ENCODE data around the gene MAP1B. TPM values are rescaled to one million over a fixed set of nuclear protein-coding genes. Genes with fewer than 3 reads are reported as not detected.

Gene MAP1B
- total and polyA plus RNA-seq, 4 donors: 1.5 to 46.7 (median 16.0) TPM

DNA sequence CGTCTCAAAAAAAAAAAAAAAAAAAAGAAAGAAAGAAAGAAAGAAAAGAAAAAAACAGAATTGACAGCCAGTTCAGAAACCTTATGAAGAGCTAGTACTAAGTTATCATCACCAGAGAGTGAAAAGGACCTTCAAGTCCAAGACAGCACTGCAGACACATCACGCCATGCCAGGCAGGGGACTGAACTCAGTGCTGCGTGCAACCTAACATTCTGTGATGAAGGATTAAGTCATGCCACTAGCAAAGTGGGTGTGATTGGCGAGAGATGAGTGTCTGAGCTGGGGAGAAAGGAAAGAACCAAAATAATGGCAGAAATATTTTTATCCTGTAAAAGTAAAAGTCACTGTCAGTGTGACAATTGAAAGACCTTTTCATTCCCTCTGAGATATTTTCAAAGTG is 54.7 kb downstream of the MAP1B start:
- H3K9ac ChIP-seq (ENCODE audit: insufficient read depth in 1 of 2, low read length in 2 of 2): no peak overlapping the region
- ATAC-seq (ENCODE audit: insufficient read depth, low FRiP score) (no peak), DNase-seq (no peak)
- 92% methylated on average over 4 of the region's 4 CpGs for WGBS, 2 donors
- H3K27ac ChIP-seq (ENCODE audit: low read depth in 1 of 2, low read length in 1 of 2): no peak overlapping the region
- peaks cover 0 to 2% (median 0%) of the 10 kb centered on the region in 4 donors for H3K9me3 ChIP-seq (ENCODE audit: control insufficient read depth in 4 of 4, insufficient read depth in 3 of 4, low read length in 3 of 4)
- H3K4me3 ChIP-seq: no peak overlapping the region
- TF ChIP-seq, protein P1, sequence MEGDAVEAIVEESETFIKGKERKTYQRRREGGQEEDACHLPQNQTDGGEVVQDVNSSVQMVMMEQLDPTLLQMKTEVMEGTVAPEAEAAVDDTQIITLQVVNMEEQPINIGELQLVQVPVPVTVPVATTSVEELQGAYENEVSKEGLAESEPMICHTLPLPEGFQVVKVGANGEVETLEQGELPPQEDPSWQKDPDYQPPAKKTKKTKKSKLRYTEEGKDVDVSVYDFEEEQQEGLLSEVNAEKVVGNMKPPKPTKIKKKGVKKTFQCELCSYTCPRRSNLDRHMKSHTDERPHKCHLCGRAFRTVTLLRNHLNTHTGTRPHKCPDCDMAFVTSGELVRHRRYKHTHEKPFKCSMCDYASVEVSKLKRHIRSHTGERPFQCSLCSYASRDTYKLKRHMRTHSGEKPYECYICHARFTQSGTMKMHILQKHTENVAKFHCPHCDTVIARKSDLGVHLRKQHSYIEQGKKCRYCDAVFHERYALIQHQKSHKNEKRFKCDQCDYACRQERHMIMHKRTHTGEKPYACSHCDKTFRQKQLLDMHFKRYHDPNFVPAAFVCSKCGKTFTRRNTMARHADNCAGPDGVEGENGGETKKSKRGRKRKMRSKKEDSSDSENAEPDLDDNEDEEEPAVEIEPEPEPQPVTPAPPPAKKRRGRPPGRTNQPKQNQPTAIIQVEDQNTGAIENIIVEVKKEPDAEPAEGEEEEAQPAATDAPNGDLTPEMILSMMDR (IDR thresholded peaks at IDR 0.05; ENCODE audit: control extremely low read depth, extremely low read depth): no peak
- no peaks in the 10 kb centered on the region for H3K27me3 ChIP-seq (ENCODE audit: control insufficient read depth in 3 of 3, insufficient read depth in 3 of 3, low read length in 2 of 3)
- no peaks in the 10 kb centered on the region for H3K36me3 ChIP-seq (ENCODE audit: control insufficient read depth in 4 of 4, insufficient read depth in 4 of 4, low read length in 4 of 4)
- H3K4me1 ChIP-seq (ENCODE audit: control insufficient read depth in 5 of 5, insufficient read depth in 5 of 5, low read length in 5 of 5): peaks cover 5 to 19% (median 11%) of the 10 kb centered on the region in 5 donors

DNA sequence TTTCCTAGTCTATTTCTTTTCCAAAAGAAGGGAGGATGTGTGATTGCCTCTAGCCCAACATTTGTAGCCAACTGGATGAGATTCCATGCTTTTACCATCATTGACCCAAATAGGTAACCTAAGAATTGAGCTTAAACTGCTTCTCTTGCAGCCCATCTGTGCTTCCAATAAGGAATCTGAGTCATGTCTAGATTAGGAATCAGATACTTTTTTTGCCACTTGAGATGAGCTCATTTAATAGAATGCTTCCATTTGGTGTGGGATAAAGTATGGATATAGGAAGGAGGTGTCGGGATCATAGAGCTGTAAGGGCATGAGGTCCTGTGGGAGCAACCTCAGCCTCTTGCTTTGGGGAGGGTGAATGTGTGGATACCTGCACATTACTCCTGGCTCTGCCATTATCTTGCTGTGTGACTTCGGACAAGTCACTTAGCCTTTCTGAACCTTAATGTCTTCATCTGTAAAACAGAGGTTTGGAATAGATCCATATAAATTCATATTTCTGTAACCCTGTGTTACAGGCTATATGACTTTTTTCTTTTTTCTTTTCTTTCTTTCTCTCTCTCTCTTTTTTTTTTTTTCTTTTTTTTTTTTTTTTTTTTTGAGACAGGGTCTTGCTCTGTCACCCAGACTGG is 56.2 kb downstream of the MAP1B start:
- H3K9ac ChIP-seq (ENCODE audit: insufficient read depth in 1 of 2, low read length in 2 of 2): no peak overlapping the region
- H3K9me3 ChIP-seq (ENCODE audit: control insufficient read depth in 4 of 4, insufficient read depth in 3 of 4, low read length in 3 of 4): peaks cover 0 to 2% (median 0%) of the 10 kb centered on the region in 4 donors
- H3K27ac ChIP-seq (ENCODE audit: low read depth in 1 of 2, low read length in 1 of 2): no peak overlapping the region
- 94 to 99% methylated on average over 2 of the region's 2 CpGs for WGBS, 2 donors
- H3K4me1 ChIP-seq (ENCODE audit: control insufficient read depth in 5 of 5, insufficient read depth in 5 of 5, low read length in 5 of 5): peaks cover 5 to 32% (median 11%) of the 10 kb centered on the region in 5 donors
- TF ChIP-seq, protein P1 (IDR thresholded peaks at IDR 0.05; ENCODE audit: control extremely low read depth, extremely low read depth): no peak
- no peak overlapping the region for H3K4me3 ChIP-seq
- no peak for ATAC-seq (ENCODE audit: insufficient read depth, low FRiP score)
- no peaks in the 10 kb centered on the region for H3K27me3 ChIP-seq (ENCODE audit: control insufficient read depth in 3 of 3, insufficient read depth in 3 of 3, low read length in 2 of 3)
- H3K36me3 ChIP-seq (ENCODE audit: control insufficient read depth in 4 of 4, insufficient read depth in 4 of 4, low read length in 4 of 4): no peaks in the 10 kb centered on the region
- DNase-seq: no peak

DNA sequence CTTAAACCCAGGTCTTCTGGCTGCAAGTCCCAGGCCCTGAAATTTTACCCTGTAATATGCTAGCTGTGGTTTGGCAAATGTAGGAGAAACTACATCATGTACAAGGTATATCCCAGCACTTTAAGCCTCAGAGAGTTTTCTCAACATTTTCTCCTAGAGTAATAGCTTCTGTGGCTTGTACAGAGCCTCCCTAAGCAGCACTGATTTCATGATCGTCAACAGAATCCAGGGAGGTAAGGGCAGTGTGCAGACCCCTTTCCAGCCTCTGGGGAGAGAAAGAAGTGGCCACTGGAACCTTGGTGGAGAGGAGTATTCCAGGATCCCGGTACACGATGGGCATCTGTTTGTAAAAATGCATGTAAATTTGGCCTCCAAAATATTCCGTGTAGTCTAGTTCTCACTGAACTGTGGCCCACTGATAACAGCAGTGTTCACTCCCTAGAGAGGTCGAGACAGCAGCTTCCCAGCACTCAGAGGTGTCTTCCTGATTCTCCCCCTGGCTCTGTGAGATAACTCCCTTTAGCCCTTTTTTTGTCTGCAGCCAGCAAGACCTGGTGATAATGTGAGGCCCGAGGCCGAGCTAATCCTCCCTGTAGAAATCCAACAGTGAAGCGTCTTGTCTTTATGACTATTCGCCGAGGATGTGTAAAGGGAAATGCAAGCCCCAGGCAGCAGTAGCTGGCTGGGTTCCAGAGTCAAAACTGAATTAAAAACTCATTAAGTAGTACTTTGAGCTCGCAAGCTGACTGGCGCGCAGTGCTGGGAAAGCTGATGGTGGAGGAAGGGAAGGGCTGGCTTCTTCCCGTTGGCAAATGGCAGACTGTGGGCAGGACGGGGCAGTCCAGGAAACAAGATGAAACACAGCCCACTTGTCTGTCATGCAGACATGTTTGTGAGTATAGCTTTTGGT is 59.0 kb downstream of the MAP1B start:
- Histone ChIP-seq H3K27ac (ENCODE audit: low read depth in 1 of 2, low read length in 1 of 2) (peak overlapping the region in 1 of 2 donors; percentile 44), H3K36me3 (ENCODE audit: control insufficient read depth in 4 of 4, insufficient read depth in 4 of 4, low read length in 4 of 4) (no peaks in the 10 kb centered on the region), H3K4me1 (ENCODE audit: control insufficient read depth in 5 of 5, insufficient read depth in 5 of 5, low read length in 5 of 5) (peaks cover 0 to 26% (median 11%) of the 10 kb centered on the region in 5 donors), H3K27me3 (ENCODE audit: control insufficient read depth in 3 of 3, insufficient read depth in 3 of 3, low read length in 2 of 3) (no peaks in the 10 kb centered on the region), H3K9ac (ENCODE audit: insufficient read depth in 1 of 2, low read length in 2 of 2) (peak overlapping the region in 1 of 2 donors; percentile 57), H3K9me3 (ENCODE audit: control insufficient read depth in 4 of 4, insufficient read depth in 3 of 4, low read length in 3 of 4) (peaks cover 0 to 2% (median 0%) of the 10 kb centered on the region in 4 donors), H3K4me3 (no peak overlapping the region)
- ATAC-seq (ENCODE audit: insufficient read depth, low FRiP score): peak; percentile 63
- DNase-seq: peak; percentile 90 to 97 (median 97)
- WGBS, 2 donors: 47 to 52% methylated on average over 15 of the region's 15 CpGs
- TF ChIP-seq, protein P1 (IDR thresholded peaks at IDR 0.05; ENCODE audit: control extremely low read depth, extremely low read depth): no peak

All from lung (tissue), 12 donors.